Gastrocnemius medialis (tissue), 4 donors: ENCODE data around the gene SERPINE2. TPM values are rescaled to one million over a fixed set of nuclear protein-coding genes. Genes with fewer than 3 reads are reported as not detected.
"Not testable (repeated sequence)": the region's sequence is repeated elsewhere in the genome, so short reads cannot be mapped to it uniquely, and the experiment has no call there.

ENCODE experiments used
- ATAC-seq, 2 donors: fragments of 150-250 bp; one replicate each; pipeline ENCODE4 v1.9.1; 2016
- DNase-seq, 2 donors: peaks; one replicate each; pipeline ENCODE4 v3.0.0-alpha.2; 2019
- H3K27ac ChIP-seq, 4 donors: fragments of 200-600 bp; sonication (generic); 1 replicate in 1 of 4; 2 replicates in 3 of 4; pipeline ENCODE4 v1.5.1; 2016 to 2018; ENCODE audit warnings: mild to moderate bottlenecking in 2 of 4, moderate library complexity in 1 of 4
- H3K27me3 ChIP-seq, 3 donors: fragments of 200-600 bp; sonication (generic) in 2 of 3; 1 replicate in 1 of 3; 2 replicates in 2 of 3; pipeline versions ENCODE4 v1.5.1 to v1.6.0; 2016 to 2019; ENCODE audit warnings: mild to moderate bottlenecking in 1 of 3, moderate library complexity in 1 of 3
- H3K36me3 ChIP-seq, 2 donors: fragments of 200-600 bp; sonication (generic) in 1 of 2; one replicate each; pipeline ENCODE4 v1.5.1; 2017 to 2018
- H3K4me1 ChIP-seq, 2 donors: fragments of 200-600 bp; sonication (generic) in 1 of 2; one replicate each; pipeline ENCODE4 v1.5.1; 2016 to 2017; ENCODE audit warnings: mild to moderate bottlenecking in 2 of 2
- H3K4me3 ChIP-seq, 4 donors: fragments of 200-600 bp; sonication (generic) in 3 of 4; 1 replicate in 1 of 4; 2 replicates in 3 of 4; pipeline ENCODE4 v1.5.1; 2016 to 2019; ENCODE audit warnings: mild to moderate bottlenecking in 2 of 4
- H3K9me3 ChIP-seq, 3 donors: fragments of 200-600 bp; sonication (generic) in 2 of 3; 1 replicate in 1 of 3; 2 replicates in 2 of 3; pipeline ENCODE4 v1.5.1; 2016 to 2019
- CTCF ChIP-seq, 5 experiments: fragments of 450-650 bp in 3 of 5; fragments of 200-600 bp in 2 of 5; sonication (generic) in 2 of 5; IDR thresholded peaks in 4 of 5; conservative IDR thresholded peaks in 1 of 5; 1 replicate in 4 of 5; 2 replicates in 1 of 5; pipeline ENCODE4 v1.5.1; 2016 to 2019; ENCODE audit warnings: antibody characterized with exemption in 5 of 5, mild to moderate bottlenecking in 3 of 5, moderate library complexity in 3 of 5
- POLR2A ChIP-seq, 2 donors: fragments of 450-650 bp; IDR thresholded peaks; one replicate each; pipeline ENCODE4 v1.6.1; 2017; ENCODE audit warnings: antibody characterized with exemption in 2 of 2, mild to moderate bottlenecking in 2 of 2, moderate library complexity in 2 of 2
- in situ Hi-C, 4 donors: fragments of 200-750 bp; cut with MboI; loops; one replicate each; pipeline versions ENCODE4 v1.15.0 to v1.8.0; 2017; ENCODE audit warnings: low sequenced_read_pairs in 4 of 4
- intact Hi-C: fragments of 100-400 bp; cut with DNase I; formaldehyde crosslinking; loops from one replicate; pipeline ENCODE4 v1.15.1; 2023; ENCODE audit warnings: low total_unique reads
- total RNA-seq, 4 donors: library from RNA; depleted of rRNA; stranded (reverse); fragments of >200 nt; gene quantifications; one replicate each; pipeline versions ENCODE4 v1.1.0 to v1.2.3, GENCODE V29; 2016

The SERPINE2 gene
- total RNA-seq, 4 donors from 2014 or later = 0.41 to 2.8 (median 1.4) TPM

- no peaks in the 10 kb centered on the region for H3K36me3 ChIP-seq
- ATAC-seq (peak in 1 of 2 donors; percentile 8), DNase-seq (no peak)
- intact Hi-C loops (no loop called here), in situ Hi-C loops (no loop called here)
- peak overlapping the region; percentile 8 to 55 (median 32) for H3K27ac ChIP-seq
- TF ChIP-seq CTCF (IDR thresholded peaks at IDR 0.05 in 4 of 5, conservative IDR thresholded peaks at IDR 0.05 in 1 of 5) (no peak), POLR2A (IDR thresholded peaks at IDR 0.05) (no peak)
- H3K9me3 ChIP-seq = no peaks in the 10 kb centered on the region
- peaks cover 43 to 44% of the 10 kb centered on the region in 2 donors for H3K4me1 ChIP-seq
- H3K27me3 ChIP-seq = no peaks in the 10 kb centered on the region
- H3K4me3 ChIP-seq = no peak overlapping the region
Measured at GRCh38 chr2:223941579-223942277, 97.4 kb downstream of the SERPINE2 start.

- DNase-seq, H3K36me3 ChIP-seq, H3K9me3 ChIP-seq, intact Hi-C loops, H3K4me3 ChIP-seq, in situ Hi-C loops, H3K27me3 ChIP-seq, ATAC-seq: not testable (repeated sequence)
- Histone ChIP-seq H3K4me1 (peaks cover 57 to 62% of the 10 kb centered on the region in 2 donors), H3K27ac (peak overlapping the region in 1 of 4 donors; percentile 9)
Measured at GRCh38 chr2:223939438-223939837, 99.6 kb downstream of the SERPINE2 start.

- intact Hi-C loops = no loop called here
- ATAC-seq = no peak
- no peaks in the 10 kb centered on the region for H3K36me3 ChIP-seq
- in situ Hi-C loops = no loop called here
- no peaks in the 10 kb centered on the region for H3K27me3 ChIP-seq
- DNase-seq = no peak
- H3K9me3 ChIP-seq = no peaks in the 10 kb centered on the region
- no peak overlapping the region for H3K4me3 ChIP-seq
- H3K4me1 ChIP-seq = peaks cover 65 to 72% of the 10 kb centered on the region in 2 donors
- peak overlapping the region in 3 of 4 donors; percentile 0 to 72 (median 1) for H3K27ac ChIP-seq
- TF ChIP-seq CTCF (IDR thresholded peaks at IDR 0.05 in 4 of 5, conservative IDR thresholded peaks at IDR 0.05 in 1 of 5) = no peak
Measured at GRCh38 chr2:223937535-223937934, 101.6 kb downstream of the SERPINE2 start.

GRCh38 chr2:223936862-223937326, 102.2 kb downstream of the SERPINE2 start:
- H3K27ac ChIP-seq = peak overlapping the region; percentile 19 to 80 (median 66)
- no peak overlapping the region for H3K4me3 ChIP-seq
- ATAC-seq = no peak
- no peaks in the 10 kb centered on the region for H3K27me3 ChIP-seq
- intact Hi-C loops = no loop called here
- peaks cover 67 to 71% of the 10 kb centered on the region in 2 donors for H3K4me1 ChIP-seq
- no peak for TF ChIP-seq CTCF (IDR thresholded peaks at IDR 0.05 in 4 of 5, conservative IDR thresholded peaks at IDR 0.05 in 1 of 5)
- no peak for TF ChIP-seq POLR2A (IDR thresholded peaks at IDR 0.05)
- no peaks in the 10 kb centered on the region for H3K36me3 ChIP-seq
- in situ Hi-C loops = no loop called here
- DNase-seq = no peak
- no peaks in the 10 kb centered on the region for H3K9me3 ChIP-seq

GRCh38 chr2:223935459-223936125, 103.5 kb downstream of the SERPINE2 start:
- DNase-seq (no peak), ATAC-seq (no peak)
- H3K9me3 ChIP-seq = no peaks in the 10 kb centered on the region
- no peaks in the 10 kb centered on the region for H3K36me3 ChIP-seq
- in situ Hi-C loops = no loop called here
- peak overlapping the region; percentile 23 to 80 (median 72) for H3K27ac ChIP-seq
- H3K4me3 ChIP-seq = no peak overlapping the region
- TF ChIP-seq POLR2A (IDR thresholded peaks at IDR 0.05) (no peak), CTCF (IDR thresholded peaks at IDR 0.05 in 4 of 5, conservative IDR thresholded peaks at IDR 0.05 in 1 of 5) (no peak)
- H3K4me1 ChIP-seq = peaks cover 70 to 77% of the 10 kb centered on the region in 2 donors
- H3K27me3 ChIP-seq = no peaks in the 10 kb centered on the region
- intact Hi-C loops = no loop called here
